Transverse colon (tissue), 4 donors: ENCODE measurements around the gene BMPER.
A peak's percentile ranks its signal among the peaks of the same experiment; 100 is the strongest.

Experiments used
- EP300 ChIP-seq: sonication (generic); formaldehyde crosslinking; IDR thresholded peaks from one replicate; pipeline ENCODE4 v1.6.1; 2017; ENCODE audit warnings: antibody characterized with exemption, low read depth
- POLR2AphosphoS5 ChIP-seq, 3 donors: sonication (generic); formaldehyde crosslinking; IDR thresholded peaks; one replicate each; pipeline ENCODE4 v1.6.1; 2016; ENCODE audit warnings: antibody characterized with exemption in 3 of 3
- TF ChIP-seq, protein P1 (sequence below), 5 experiments: fragments of 200-600 bp in 3 of 5; fragments of 450-650 bp in 2 of 5; sonication (generic) in 3 of 5; IDR thresholded peaks; 1 replicate in 2 of 5; 2 replicates in 3 of 5; pipeline ENCODE4 v1.5.1; 2016 to 2017; ENCODE audit warnings: antibody characterized with exemption in 5 of 5, inconsistent platforms in 3 of 5, mild to moderate bottlenecking in 2 of 5, moderate library complexity in 1 of 5

DNA sequence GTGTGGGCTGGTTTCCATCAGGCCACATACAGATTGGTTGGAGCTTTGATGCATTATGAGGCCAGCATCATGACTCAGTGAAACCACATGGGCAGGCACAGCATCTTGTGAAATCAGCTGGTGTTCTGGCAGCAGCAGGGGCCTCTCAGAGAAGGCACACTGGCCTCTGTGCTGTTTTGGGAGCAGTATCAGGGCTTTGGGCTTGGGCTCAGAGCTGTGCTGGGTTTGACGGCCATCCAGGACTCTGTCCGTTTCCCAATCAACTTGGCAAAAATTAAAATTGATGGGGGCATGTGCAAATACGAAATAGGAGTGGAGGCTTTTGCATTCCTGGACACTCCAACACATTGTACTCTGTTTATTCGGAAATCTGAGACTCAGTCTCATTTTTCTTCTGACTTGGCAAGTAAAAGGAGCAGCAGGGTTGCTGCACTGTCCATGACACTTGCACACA is 190.9 kb downstream of the BMPER start:
- TF ChIP-seq, protein P1, sequence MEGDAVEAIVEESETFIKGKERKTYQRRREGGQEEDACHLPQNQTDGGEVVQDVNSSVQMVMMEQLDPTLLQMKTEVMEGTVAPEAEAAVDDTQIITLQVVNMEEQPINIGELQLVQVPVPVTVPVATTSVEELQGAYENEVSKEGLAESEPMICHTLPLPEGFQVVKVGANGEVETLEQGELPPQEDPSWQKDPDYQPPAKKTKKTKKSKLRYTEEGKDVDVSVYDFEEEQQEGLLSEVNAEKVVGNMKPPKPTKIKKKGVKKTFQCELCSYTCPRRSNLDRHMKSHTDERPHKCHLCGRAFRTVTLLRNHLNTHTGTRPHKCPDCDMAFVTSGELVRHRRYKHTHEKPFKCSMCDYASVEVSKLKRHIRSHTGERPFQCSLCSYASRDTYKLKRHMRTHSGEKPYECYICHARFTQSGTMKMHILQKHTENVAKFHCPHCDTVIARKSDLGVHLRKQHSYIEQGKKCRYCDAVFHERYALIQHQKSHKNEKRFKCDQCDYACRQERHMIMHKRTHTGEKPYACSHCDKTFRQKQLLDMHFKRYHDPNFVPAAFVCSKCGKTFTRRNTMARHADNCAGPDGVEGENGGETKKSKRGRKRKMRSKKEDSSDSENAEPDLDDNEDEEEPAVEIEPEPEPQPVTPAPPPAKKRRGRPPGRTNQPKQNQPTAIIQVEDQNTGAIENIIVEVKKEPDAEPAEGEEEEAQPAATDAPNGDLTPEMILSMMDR (IDR thresholded peaks at IDR 0.05), result no peak
- TF ChIP-seq POLR2AphosphoS5 (IDR thresholded peaks at IDR 0.05) (peak in 2 of 3 donors; percentile 7 to 32), EP300 (no peak)
